GOT3 (cell line): ENCODE measurements around the gene SH3BGRL2.
"Not testable (repeated sequence)": the region's sequence is repeated elsewhere in the genome, so short reads cannot be mapped to it uniquely, and the experiment has no call there.

Experiments used
- DNase-seq: peaks from one replicate; lab custom pipeline; 2025; ENCODE audit warnings: mixed read lengths; lab: John Stamatoyannopoulos, UW

SH3BGRL2 gene

DNA sequence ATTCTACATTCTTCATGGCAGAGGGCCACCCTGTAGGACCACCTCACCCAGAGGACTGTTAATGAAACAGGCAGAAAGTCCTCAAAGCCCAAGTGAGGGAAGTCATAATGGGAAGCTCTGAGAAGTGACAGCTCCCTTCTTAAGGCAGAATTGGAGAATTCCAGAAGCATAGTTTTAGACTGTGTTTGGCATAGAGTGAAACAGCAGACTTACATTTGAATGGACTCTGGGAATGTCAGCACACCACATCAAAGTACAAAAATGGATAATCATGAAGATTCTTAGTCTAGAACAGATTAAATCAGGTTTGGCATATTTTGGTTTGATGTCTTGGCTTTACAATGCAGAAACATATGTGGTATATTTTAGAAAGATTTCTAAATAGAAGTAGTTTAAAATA is 17.9 kb downstream of the SH3BGRL2 start:
- no peak for DNase-seq

GRCh38 chr6:79650950-79651349 is 19.8 kb downstream of the SH3BGRL2 start:
- no peak for DNase-seq

DNA sequence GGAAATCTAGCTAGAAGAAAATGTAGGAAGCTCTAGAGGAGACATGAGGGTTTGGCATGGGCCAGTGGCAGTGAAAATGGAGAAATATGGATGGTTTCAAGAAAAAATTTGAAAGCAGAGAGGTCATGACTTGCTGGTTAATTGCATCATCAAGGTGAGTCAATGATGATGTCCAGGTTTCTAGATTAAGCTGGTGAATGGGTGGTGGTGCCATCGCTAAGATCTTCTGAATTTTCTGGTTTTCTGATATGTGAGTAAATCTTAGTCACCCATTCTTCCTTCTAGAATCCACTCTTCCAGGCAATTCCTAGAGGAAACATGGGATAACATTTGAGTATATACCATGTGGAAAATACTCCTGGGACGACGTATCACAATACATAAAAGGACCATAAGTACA is 25.0 kb downstream of the SH3BGRL2 start:
- DNase-seq: no peak

DNA sequence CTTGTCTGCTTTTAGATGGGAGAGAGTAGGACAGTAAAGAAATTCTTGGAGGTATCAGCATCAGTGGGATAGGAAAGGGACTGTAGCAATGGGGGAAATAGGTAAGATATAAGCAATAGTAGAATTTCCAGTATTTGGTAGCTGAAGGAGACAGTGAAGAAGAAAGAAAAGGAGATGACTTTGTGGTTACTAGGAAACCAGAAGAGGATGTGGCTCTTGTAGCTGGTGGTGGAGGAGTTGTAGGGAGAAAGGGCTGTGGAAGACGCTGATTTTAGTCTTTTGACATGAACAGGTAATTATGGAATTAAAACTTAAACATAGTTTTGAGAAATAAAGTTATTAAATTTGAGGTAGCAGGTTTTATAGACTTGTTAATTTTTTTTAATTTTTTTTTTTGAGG is 26.1 kb downstream of the SH3BGRL2 start:
- no peak for DNase-seq

DNA sequence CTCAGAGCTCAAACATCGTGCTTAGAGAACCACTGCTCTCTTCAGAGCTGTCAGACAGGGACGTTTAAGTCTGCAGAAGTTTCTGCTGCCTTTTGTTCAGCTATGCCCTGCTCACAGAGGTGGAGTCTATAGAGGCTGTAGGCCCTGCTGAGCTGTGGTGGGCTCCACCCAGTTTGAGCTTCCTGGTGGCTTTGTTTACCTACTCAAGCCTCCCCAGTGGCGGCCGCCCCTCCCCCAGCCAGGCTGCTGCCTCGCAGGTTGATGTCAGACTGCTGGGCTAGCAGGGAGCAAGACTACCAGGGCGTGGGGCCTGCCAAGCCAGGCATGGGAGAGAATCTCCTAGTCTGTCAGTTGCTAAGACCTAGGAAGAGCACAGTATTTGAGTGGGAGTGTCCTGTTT is 32.5 kb downstream of the SH3BGRL2 start:
- DNase-seq: not testable (repeated sequence)

DNA sequence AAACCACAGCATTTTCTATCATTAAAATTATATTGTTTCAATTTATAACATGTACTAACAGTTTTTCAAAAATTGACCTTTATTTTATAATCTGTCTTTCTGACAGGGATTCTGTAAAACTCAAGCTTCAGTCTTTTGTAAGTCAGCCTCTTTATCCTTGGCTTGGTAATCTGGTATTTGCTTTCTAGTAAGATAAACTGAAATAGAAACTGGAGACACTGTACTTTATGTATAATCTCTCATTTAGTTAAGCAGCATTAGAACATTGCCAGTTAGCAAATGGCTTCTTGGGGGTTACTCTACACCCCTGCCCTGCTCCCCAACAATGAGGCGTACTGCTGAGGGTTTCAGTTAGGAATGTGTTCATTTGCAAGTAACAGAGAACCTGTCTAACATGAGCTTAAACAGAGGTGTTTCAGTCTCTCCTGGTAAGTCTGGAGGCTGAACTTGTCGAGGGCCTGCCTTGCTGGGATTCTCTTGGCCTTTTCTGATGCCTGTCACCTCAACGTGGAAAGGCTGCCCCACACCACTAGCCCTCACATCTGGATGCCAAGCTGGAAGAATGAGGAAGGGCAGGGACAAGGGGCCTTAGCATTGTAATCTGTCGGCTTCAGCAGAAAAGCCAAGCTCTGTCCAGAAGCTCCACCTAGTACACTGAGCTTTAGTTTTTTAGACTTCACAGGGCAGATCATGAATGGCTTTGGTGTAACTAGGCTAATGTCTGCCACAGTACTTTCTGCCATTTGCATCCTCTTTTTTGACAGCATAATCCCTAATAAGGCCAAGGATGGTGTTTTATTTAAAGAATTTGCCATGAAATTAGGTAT is 34.8 kb downstream of the SH3BGRL2 start:
- DNase-seq: no peak

- no peak for DNase-seq
Observed at GRCh38 chr6:79666634-79667033, 35.5 kb downstream of the SH3BGRL2 start.

GRCh38 chr6:79668381-79668780 is 37.3 kb downstream of the SH3BGRL2 start:
- DNase-seq: no peak

DNA sequence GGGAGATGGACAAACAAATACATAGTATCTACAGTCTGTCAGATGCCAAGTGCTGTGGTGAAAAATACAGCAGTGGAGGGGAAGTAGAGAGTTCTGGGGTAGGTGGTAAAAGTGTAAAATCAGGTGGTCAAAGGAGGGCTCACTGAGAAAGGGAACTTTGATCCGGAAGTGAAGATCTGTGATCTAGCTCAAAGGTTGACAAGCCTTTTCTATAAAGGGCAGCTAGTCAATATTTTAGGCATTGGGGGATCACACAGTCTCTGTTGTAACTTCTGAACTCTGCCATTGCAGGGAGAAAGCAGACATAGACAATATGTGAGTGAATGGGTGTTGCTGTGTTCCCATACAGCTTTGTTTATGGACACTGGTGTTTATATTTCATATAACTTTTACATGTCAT is 38.6 kb downstream of the SH3BGRL2 start:
- no peak for DNase-seq

DNA sequence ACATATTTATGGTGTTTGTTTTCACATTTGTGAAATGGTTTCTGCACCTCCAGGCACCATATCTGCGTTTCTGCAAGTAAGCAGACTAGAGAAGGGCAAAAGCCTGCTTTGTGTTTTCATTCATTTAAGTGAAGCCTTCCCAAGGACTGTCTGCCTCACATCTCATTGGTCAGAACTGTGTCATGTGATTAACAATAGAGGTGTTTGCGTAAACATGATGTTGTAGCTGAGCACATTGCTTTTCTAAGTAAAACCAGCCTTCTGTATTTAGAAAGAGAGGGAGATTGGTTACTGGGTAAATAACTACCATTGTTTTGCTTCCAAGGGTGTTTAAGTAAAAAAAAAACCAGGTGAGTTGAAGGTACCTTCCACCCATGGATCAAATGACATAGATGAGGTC is 39.7 kb downstream of the SH3BGRL2 start:
- DNase-seq: no peak

- DNase-seq: no peak
Observed at GRCh38 chr6:79671600-79672266, 40.6 kb downstream of the SH3BGRL2 start.

- DNase-seq: no peak
Observed at GRCh38 chr6:79672631-79673111, 41.5 kb downstream of the SH3BGRL2 start.

- DNase-seq: no peak
Observed at GRCh38 chr6:79673947-79674346, 42.8 kb downstream of the SH3BGRL2 start.

GRCh38 chr6:79676785-79677736 is 45.9 kb downstream of the SH3BGRL2 start:
- no peak for DNase-seq

GRCh38 chr6:79682682-79683081 is 51.6 kb downstream of the SH3BGRL2 start:
- DNase-seq: not testable (repeated sequence)

- no peak for DNase-seq
Observed at GRCh38 chr6:79684876-79685275, 53.7 kb downstream of the SH3BGRL2 start.

DNA sequence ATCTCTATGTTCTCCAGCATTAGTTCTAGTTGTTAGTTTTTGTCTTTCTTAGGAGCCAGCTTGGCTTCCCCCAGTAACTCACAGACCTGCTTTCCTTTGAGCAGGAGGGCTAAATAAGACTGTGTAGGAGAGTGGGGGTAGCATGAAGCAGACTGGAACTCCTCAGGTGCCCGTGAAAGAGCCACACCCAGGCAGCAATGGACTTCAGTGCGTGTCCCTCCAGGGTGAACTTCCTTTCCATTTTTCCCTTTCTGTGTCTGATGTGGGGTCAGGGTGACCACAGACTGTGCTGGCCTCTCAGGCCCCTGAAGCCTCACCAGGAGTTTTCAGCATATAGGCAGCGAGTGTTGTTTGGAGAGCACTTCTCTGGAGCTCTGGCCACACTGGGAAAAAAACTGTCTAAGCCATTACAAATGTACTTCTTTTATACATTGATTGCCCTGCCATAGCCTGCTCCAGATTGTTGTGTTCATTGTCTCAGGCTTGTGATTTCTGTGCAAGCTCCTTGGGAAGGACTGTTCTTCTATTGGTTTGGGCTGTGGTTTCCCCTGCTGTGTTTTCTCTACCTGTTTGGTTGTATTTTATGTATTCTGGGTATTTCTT is 55.7 kb downstream of the SH3BGRL2 start:
- no peak for DNase-seq

- DNase-seq: no peak
Observed at GRCh38 chr6:79687759-79688158, 56.6 kb downstream of the SH3BGRL2 start.

DNA sequence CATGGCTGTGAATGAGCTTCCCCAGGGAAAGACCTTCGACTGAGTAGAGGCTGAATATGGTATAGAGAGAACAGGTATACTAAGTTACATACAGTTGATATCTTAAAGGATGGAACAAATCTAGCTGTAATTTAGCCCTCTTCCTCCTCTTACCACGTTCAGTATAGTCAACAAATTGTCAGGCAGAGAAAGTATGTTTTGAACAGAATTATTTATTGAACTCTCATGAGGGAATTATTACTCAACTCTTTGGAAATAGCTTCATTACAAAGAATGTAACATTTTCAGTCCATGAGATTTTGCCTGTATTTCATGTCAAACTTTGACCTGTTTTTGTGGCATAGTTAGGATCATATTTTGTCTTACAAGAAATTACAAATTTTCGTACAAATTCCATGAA is 63.0 kb downstream of the SH3BGRL2 start:
- DNase-seq: no peak

GRCh38 chr6:79694623-79695343 is 63.7 kb downstream of the SH3BGRL2 start:
- no peak for DNase-seq

GRCh38 chr6:79697430-79697829 is 66.3 kb downstream of the SH3BGRL2 start:
- DNase-seq: no peak
